ENCODE data around the gene B4GALT1.

GRCh38 chr9:33209394-33209793 lies 42.3 kb upstream of the B4GALT1 start:
- TF ChIP-seq POLR2A (IDR thresholded peaks at IDR 0.05), result no peak
- no peak for TF ChIP-seq CTCF (IDR thresholded peaks at IDR 0.05)
